Suprapubic skin (tissue), 4 donors: Measurements from ENCODE around the gene CFAP52. TPM values are rescaled to one million over a fixed set of nuclear protein-coding genes. Genes with fewer than 3 reads are reported as not detected.
"Not testable (repeated sequence)": the region's sequence is repeated elsewhere in the genome, so short reads cannot be mapped to it uniquely, and the experiment has no call there.

Experiments
- DNase-seq, 2 donors: peaks; one replicate each; pipeline ENCODE4 v3.0.0-alpha.2; 2019; ENCODE audit warnings: low spot score in 2 of 2
- H3K27ac ChIP-seq: fragments of 200-600 bp; sonication (generic); one replicate; pipeline ENCODE4 v1.5.1; 2019
- H3K27me3 ChIP-seq: fragments of 200-600 bp; sonication (generic); one replicate; pipeline ENCODE4 v1.5.1; 2019
- H3K36me3 ChIP-seq: fragments of 200-600 bp; sonication (generic); one replicate; pipeline ENCODE4 v1.5.1; 2019
- H3K4me1 ChIP-seq: fragments of 200-600 bp; sonication (generic); one replicate; pipeline ENCODE4 v1.5.1; 2019
- H3K4me3 ChIP-seq: fragments of 200-600 bp; sonication (generic); one replicate; pipeline ENCODE4 v1.5.1; 2019; ENCODE audit warnings: mild to moderate bottlenecking
- H3K9me3 ChIP-seq: fragments of 200-600 bp; sonication (generic); one replicate; pipeline ENCODE4 v1.5.1; 2019
- CTCF ChIP-seq, 2 donors: fragments of 200-600 bp in 1 of 2; fragments of 450-650 bp in 1 of 2; sonication (generic) in 1 of 2; IDR thresholded peaks; one replicate each; pipeline ENCODE4 v1.5.1; 2016 to 2019; ENCODE audit warnings: antibody characterized with exemption in 2 of 2, mild to moderate bottlenecking in 1 of 2, moderate library complexity in 1 of 2
- EP300 ChIP-seq: sonication (generic); formaldehyde crosslinking; IDR thresholded peaks from one replicate; pipeline ENCODE4 v1.6.1; 2017; ENCODE audit warnings: antibody characterized with exemption
- POLR2A ChIP-seq, 2 donors: fragments of 450-650 bp; IDR thresholded peaks; one replicate each; pipeline ENCODE4 v1.6.1; 2017; ENCODE audit warnings: antibody characterized with exemption in 2 of 2, mild to moderate bottlenecking in 2 of 2, moderate library complexity in 2 of 2
- POLR2AphosphoS5 ChIP-seq, 3 donors: sonication (generic); formaldehyde crosslinking; IDR thresholded peaks; one replicate each; pipeline ENCODE4 v1.6.1; 2017; ENCODE audit warnings: antibody characterized with exemption in 3 of 3
- WGBS: methylation state at CpG from one replicate; pipeline ENCODE4 v1.1.5; 2018; 5-methylcytosine and 5-hydroxymethylcytosine counted together
- total RNA-seq, 4 donors: library from RNA; depleted of rRNA; stranded (reverse); fragments of >200 nt; gene quantifications; one replicate each; pipeline ENCODE4 v1.1.0, GENCODE V29; 2016

CFAP52 gene
- total RNA-seq, 4 donors from 2014 or later: not detected

- no peaks in the 10 kb centered on the region for H3K27me3 ChIP-seq
- H3K27ac ChIP-seq: no peak overlapping the region
- no peaks in the 10 kb centered on the region for H3K36me3 ChIP-seq
- no peak for TF ChIP-seq CTCF (IDR thresholded peaks at IDR 0.05)
- TF ChIP-seq POLR2A (IDR thresholded peaks at IDR 0.05): no peak
- TF ChIP-seq POLR2AphosphoS5 (IDR thresholded peaks at IDR 0.05): no peak
- no peak for TF ChIP-seq EP300
- no peaks in the 10 kb centered on the region for H3K4me1 ChIP-seq
- no peak for DNase-seq
- H3K9me3 ChIP-seq: no peaks in the 10 kb centered on the region
- H3K4me3 ChIP-seq: no peak overlapping the region
- WGBS: 75% methylated on average over 4 of the region's 4 CpGs
Measured at GRCh38 chr17:9598661-9599060, 22.2 kb downstream of the CFAP52 start.

- H3K9me3 ChIP-seq, H3K36me3 ChIP-seq, DNase-seq, H3K27me3 ChIP-seq, H3K4me3 ChIP-seq, H3K4me1 ChIP-seq, H3K27ac ChIP-seq: not testable (repeated sequence)
- 91% methylated on average over 5 of the region's 5 CpGs for WGBS
Measured at GRCh38 chr17:9604583-9604982, 28.1 kb downstream of the CFAP52 start.

GRCh38 chr17:9606453-9606852 is 30.0 kb downstream of the CFAP52 start:
- WGBS: 90% methylated on average over 6 of the region's 6 CpGs
- no peak overlapping the region for H3K4me3 ChIP-seq
- H3K27me3 ChIP-seq: no peaks in the 10 kb centered on the region
- H3K27ac ChIP-seq: no peak overlapping the region
- no peak for DNase-seq
- H3K9me3 ChIP-seq: no peaks in the 10 kb centered on the region
- no peaks in the 10 kb centered on the region for H3K36me3 ChIP-seq
- H3K4me1 ChIP-seq: no peaks in the 10 kb centered on the region
- no peak for TF ChIP-seq POLR2AphosphoS5 (IDR thresholded peaks at IDR 0.05)
- TF ChIP-seq EP300: no peak
- TF ChIP-seq CTCF (IDR thresholded peaks at IDR 0.05): no peak
- TF ChIP-seq POLR2A (IDR thresholded peaks at IDR 0.05): no peak

- not testable (repeated sequence) for H3K4me3 ChIP-seq, H3K4me1 ChIP-seq, H3K36me3 ChIP-seq, DNase-seq, H3K9me3 ChIP-seq, H3K27ac ChIP-seq, H3K27me3 ChIP-seq
- 79% methylated on average over 5 of the region's 5 CpGs for WGBS
Measured at GRCh38 chr17:9607058-9607457, 30.6 kb downstream of the CFAP52 start.

- no peak for DNase-seq
- H3K4me1 ChIP-seq: no peaks in the 10 kb centered on the region
- WGBS: 79% methylated on average over 2 of the region's 2 CpGs
- H3K4me3 ChIP-seq: no peak overlapping the region
- H3K36me3 ChIP-seq: no peaks in the 10 kb centered on the region
- no peak overlapping the region for H3K27ac ChIP-seq
- no peaks in the 10 kb centered on the region for H3K9me3 ChIP-seq
- no peaks in the 10 kb centered on the region for H3K27me3 ChIP-seq
- TF ChIP-seq CTCF (IDR thresholded peaks at IDR 0.05) (no peak), POLR2A (IDR thresholded peaks at IDR 0.05) (no peak), EP300 (no peak), POLR2AphosphoS5 (IDR thresholded peaks at IDR 0.05) (no peak)
Measured at GRCh38 chr17:9611557-9611956, 35.1 kb downstream of the CFAP52 start.

- H3K9me3 ChIP-seq: no peaks in the 10 kb centered on the region
- no peaks in the 10 kb centered on the region for H3K4me1 ChIP-seq
- no peak overlapping the region for H3K4me3 ChIP-seq
- H3K27ac ChIP-seq: no peak overlapping the region
- H3K27me3 ChIP-seq: no peaks in the 10 kb centered on the region
- WGBS: 75% methylated on average over 9 of the region's 9 CpGs
- no peaks in the 10 kb centered on the region for H3K36me3 ChIP-seq
- DNase-seq: no peak
- TF ChIP-seq POLR2A (IDR thresholded peaks at IDR 0.05): no peak
Measured at GRCh38 chr17:9612006-9612405, 35.6 kb downstream of the CFAP52 start.

GRCh38 chr17:9615486-9615885 is 39.0 kb downstream of the CFAP52 start:
- no peaks in the 10 kb centered on the region for H3K36me3 ChIP-seq
- no peaks in the 10 kb centered on the region for H3K9me3 ChIP-seq
- H3K27me3 ChIP-seq: no peaks in the 10 kb centered on the region
- no peak for TF ChIP-seq POLR2A (IDR thresholded peaks at IDR 0.05)
- no peak for TF ChIP-seq CTCF (IDR thresholded peaks at IDR 0.05)
- TF ChIP-seq EP300: no peak
- TF ChIP-seq POLR2AphosphoS5 (IDR thresholded peaks at IDR 0.05): no peak
- no peak for DNase-seq
- no peak overlapping the region for H3K4me3 ChIP-seq
- H3K27ac ChIP-seq: no peak overlapping the region
- WGBS: 53% methylated on average over 2 of the region's 2 CpGs
- no peaks in the 10 kb centered on the region for H3K4me1 ChIP-seq
